T1000 (cell line): Measurements from ENCODE around the gene TPBGL.

Experiments
- DNase-seq: peaks from one replicate; lab custom pipeline; 2025; ENCODE audit warnings: mixed read lengths; lab: John Stamatoyannopoulos, UW

Gene TPBGL

DNA sequence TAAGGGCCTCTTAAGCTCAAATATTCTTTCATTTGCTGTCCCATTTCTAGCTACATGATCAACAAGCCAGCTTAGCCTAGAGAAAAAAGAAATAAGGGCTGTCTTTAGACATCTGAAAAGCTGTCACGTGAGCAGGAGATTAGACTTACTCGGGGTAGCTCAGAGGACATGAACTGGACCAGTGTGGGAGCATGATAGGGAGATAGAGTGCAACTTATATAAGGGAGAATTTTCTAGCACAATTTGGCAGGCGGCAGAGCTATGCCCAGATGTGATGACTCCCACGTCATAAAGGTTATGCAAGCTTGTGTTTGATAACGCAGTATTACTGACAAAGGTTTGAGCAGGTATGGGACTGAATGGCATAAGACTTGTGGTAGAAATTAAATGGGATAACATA is 28.2 kb upstream of the TPBGL start:
- DNase-seq: no peak

DNA sequence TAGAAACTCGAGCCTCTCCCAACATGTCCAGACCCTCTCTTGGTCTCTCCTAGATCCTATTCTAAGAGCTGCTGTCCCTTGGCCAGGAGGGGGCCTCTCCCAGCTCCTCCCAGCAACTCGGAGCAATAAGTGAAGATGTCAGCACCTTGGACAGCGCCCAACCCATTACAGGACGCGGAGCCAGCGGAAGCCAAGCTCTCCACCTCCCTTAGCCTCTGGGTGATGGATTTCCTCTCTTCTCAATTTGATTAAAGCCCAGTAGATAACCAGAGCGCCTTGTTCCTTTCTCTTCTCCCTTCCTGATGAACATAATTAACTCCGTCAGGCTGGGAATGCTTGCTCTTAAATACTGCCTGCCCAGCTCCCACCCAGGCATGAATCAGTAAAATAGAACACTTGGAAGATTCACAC is 26.2 kb upstream of the TPBGL start:
- peak; percentile 51 for DNase-seq

DNA sequence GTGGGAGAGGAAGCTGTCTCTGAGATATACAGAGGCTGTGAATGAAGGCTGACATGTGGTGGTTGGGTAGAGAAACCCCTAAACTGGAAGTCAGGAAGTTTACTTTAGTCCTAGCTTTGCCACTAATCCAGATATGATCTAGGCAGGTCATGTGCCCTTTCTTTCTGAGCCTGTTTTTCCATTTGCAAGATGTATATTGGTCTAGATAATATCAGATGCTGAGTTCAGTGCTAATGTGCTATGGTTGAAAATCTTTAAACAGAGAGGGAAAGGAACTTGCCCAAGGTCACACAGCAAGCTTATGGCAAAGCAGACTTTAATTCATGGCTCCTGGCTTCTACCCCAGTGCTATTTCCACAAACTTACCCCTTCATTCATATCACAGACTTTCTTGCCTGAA is 25.7 kb upstream of the TPBGL start:
- no peak for DNase-seq

DNA sequence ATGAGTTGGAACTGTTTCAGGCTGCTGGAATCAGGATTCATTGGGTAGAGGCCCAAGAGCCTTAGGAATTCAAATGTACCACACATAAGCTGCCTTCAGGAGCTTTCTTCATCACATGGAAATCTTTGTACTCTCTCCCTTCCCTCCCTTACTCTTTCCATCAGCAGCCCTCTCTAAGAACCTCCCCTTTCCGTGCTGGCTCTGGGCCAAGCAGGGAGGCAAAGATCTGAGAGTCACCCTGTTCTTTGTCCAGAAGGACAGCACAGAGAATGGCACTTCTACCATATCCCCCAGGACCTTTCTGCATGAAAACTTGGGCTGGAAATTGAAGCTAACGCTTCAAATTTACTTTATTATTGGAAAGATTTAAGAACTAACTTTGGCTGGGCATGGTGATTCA is 20.7 kb upstream of the TPBGL start:
- no peak for DNase-seq

DNA sequence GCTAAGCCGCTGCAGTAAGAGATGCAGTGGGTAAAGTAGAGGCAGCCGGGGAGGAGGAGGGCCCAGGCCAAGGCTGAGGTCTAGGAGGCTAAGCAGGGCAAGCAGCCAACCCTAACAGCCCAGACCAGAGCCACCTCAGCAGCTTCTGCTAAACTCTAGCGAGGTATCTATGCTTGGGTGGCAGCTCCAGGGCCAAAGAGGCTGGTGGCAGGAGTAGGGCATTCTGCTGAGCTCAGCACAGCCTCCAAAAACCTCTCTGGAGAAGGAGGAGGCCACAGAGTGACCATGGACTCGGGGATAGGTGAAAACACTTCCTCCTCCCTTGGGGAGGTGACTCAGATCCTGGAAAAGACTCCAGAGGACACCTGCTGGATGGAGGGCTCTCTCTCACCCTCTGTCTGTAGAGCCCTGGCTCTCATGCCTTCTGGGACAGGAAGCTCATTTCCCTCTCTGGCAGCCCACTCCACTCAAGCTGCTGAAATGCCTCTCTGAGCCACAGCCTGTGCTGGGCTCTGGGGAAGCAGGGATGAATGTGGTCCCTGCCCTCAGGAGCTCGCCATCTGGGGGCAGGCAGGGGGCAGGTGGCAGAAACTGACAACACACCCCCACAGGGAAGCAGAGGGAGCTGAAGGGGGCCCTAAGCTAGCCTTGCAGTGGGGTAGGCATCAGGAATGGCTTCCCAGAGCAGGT is 16.5 kb upstream of the TPBGL start:
- no peak for DNase-seq

DNA sequence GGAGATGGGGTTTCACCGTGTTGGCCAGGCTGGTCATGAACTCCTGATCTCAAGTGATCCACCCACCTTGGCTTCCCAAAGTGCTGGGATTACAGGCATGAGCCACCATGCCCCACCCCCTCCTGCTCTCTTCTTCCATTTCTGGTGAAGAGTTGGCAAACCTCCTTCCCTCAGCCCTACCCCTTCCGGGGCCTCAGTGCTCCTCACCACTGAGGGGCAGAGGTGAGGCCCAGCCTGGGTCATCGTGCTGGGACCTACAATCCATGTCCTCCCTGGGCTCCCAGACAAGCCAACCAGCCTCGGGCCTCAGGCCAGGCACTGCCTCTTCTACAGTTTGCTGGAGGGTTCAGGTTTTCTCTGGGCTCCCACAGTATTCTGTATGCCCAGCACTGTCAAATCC is 14.8 kb upstream of the TPBGL start:
- no peak for DNase-seq

DNA sequence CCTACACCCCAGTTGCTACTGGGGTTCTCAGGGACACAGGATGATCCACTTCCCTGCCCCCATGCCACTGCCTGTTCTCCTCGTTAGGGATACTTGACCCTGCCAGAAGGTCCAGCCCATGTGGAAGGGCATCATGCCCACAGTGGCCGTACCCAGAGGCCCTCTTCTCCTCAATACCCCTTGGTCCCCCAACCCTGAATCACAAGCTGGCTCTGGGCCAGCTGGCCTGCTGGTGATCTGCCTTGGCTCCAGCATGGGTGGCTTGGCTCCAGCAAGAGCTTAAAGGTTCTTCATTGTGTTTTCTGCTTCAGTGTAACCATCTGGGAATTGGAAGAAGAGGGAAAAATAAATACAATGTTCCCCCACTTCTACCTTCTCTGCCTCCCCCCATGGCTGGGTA is 11.1 kb upstream of the TPBGL start:
- DNase-seq: no peak

DNA sequence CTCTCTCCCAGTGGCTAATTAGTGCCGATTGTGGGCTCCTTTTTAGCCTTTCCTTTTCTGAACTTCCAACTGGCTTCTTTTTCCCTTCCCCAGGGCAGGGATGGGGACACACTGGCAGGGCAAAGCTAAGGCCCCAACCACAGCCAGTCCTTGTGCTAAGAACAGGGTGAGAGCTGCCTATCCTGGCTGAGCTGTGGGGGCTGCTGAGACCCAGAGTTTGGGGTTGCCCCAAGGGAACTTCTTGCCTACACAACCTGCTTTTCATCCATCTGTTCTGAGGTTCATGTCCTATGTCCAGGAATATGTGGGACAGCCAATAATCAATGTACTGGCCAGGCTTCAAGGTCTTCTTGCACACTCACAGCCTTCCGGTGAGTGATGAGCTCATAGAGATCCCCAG is 10.0 kb upstream of the TPBGL start:
- no peak for DNase-seq

DNA sequence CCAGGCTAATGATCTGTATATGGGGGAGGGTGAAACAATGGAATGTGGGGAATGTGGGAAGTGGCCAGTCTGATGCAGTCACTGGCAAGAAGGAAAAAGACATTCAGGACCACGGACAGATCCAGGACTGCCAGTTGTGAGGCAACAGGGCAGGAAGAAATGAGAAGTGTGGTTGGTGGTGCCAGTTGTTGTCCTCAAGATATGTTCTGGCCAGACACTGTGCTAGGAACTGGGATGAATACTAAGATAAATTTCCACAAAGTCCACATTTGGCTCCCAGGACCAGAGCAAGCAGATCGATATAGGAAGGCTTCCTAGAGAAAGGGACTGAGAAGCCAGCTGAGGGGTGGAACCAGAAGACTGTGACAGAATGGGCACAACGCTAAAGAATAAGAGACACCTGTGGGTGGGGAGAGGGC is 6.8 kb upstream of the TPBGL start:
- DNase-seq: no peak

DNA sequence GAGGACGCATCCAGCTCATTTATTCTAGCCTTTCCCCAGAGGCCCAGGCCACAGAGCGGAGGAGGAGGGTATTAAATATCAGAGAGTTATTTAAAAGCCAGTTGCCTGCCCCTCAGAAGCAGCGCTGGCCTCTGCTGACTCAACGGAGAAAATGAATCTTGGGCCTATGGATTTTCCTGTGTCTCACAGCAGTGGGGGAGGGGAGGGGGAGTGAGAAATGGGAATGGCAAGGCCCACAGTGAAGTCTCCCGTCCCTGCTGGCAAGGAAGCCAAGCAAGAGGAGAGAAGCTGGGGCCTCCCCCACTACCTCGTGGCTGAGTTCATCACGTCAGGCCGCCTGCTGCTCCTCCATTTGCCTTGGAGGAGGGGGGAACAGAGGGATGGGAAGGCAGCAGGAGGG is 4.5 kb upstream of the TPBGL start:
- DNase-seq: no peak

DNA sequence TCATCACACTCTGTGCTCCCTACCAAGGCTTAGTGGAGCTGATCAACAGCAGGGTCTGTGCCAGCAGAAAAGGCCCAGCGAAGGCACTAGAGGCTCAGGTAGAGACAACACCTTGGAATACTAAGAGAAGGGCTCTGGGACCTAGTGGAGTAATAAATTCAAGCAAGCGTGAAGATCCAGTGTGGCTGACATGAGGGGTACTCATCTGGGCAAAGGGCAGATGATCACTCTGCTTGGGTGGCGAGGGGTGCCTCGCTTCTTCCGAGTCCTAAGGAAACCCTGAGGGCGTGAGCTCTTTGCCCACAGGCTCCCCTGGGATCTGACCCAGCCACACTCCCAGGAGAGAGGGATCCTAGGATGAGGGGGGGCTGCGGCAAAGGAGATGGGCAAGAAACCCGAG is 3.5 kb upstream of the TPBGL start:
- DNase-seq: no peak

DNA sequence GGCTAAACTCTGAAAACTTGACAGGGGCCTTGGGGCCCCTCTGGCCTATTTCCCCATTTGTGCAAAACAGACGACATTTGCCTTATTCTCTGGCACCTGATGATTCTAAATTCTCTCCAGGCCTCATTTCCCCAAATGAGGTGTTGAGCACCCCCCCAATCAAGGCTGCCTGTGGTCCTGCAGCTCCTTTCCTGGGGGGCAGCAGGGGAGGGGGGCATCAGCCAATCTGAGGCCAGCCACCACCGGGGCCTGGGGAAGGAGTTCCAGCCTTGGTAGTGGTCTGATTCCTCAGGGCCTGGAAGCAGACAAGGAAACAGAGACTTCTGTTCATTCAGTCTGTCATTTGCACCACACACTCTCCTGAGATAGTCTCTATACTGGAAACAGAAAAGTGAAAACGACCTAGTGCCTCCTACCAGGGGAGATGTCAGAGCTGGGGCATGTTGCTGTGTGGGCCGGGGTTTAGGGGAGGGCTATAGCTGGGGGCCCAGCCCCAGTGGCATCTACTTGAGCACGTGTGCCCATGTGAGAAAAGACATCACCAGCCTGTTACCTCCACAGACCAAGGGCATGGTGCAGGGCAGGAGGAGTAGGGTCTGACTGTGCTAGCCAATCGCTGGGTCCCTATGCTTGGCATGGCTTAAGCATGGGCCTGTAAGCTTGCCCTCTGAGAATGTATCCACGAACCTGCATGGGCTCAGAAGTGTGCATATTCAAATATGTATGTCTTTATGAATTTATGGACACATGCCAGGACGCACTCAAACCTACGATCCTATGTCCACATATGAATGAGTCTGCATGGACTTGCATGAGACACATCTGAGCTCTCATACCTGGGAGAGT is 1.8 kb upstream of the TPBGL start:
- no peak for DNase-seq

DNA sequence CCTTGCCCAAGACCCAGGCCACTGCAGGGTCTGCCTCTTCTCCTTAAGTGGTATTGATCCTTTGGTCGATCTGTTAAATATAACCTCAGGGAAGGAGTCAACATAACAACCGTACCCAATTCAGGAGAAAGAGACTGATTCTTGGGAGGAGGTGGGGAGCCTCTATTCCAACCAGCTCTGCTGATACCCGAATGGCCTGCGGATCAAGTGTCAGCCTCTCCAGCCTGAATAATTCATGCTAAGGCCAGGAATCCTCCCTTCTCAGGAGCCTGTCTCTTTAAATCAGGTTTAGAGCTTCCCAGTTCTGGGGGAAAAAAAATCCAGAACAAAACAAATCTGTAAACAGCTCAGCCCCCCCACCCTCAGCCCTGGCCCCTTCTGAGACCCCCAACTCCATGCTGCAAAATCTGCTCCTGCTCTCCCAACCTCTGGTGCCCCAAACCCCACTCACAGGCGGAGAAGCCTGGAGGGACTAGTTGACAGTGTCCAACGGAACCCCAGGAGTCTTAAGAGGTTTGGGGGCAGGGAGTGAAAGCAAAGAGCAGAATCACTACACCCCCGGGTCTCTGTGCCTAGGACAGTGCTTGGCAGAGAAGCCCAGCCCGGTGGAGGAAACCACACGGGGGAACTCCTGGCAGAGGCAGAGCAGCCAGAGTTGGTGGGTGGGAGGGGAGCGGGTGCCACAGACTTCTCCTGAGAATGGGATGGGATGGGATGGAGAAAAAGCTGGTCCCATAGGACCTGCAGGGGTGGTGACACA is 863 bp upstream of the TPBGL start:
- DNase-seq: no peak

DNA sequence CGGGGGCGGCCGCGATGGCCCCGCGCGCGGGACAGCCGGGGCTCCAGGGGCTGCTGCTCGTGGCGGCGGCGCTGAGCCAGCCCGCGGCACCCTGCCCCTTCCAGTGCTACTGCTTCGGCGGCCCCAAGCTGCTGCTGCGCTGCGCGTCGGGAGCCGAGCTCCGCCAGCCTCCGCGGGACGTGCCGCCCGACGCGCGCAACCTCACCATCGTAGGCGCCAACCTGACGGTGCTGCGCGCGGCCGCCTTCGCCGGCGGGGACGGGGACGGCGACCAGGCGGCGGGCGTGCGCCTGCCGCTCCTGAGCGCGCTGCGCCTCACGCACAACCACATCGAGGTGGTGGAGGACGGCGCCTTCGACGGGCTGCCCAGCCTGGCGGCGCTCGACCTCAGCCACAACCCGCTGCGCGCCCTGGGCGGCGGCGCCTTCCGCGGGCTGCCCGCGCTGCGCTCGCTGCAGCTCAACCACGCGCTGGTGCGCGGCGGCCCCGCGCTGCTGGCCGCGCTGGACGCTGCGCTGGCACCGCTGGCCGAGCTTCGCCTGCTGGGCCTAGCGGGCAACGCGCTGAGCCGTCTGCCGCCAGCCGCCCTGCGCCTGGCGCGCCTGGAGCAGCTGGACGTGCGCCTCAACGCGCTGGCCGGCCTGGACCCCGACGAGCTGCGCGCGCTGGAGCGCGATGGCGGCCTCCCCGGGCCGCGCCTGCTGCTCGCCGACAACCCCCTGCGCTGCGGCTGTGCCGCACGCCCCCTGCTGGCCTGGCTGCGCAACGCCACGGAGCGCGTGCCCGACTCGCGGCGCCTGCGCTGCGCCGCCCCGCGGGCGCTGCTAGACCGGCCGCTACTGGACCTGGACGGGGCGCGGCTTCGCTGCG is 697 bp downstream of the TPBGL start:
- DNase-seq: peak; percentile 85

DNA sequence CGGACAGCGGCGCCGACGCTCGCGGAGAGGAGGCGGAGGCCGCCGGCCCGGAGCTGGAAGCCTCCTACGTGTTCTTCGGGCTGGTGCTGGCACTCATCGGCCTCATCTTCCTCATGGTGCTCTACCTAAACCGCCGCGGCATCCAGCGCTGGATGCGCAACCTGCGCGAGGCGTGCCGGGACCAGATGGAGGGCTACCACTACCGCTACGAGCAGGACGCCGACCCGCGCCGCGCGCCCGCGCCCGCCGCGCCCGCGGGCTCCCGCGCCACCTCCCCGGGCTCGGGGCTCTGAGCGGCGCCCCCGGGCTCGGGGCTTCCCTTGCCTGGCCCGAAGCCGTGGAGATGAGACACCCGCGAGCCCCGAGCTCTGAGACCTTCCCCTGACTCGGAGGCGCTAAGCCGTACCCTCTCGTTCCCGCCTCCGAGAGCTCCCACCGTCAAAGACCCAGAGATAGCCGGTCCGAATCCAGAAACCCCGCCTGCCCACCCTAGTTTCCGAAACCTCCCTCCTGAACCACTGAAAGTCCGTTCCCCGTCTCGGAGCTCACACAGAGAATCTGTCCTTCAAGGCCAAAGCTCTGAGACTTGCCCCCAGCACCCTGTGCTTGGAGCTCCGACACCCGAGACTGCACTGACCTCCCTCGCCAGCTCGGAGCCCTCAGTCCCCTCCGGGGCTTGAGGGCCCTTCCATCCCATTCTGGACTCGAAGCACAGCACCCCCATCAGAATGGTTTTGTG is 1.5 kb downstream of the TPBGL start:
- no peak for DNase-seq

DNA sequence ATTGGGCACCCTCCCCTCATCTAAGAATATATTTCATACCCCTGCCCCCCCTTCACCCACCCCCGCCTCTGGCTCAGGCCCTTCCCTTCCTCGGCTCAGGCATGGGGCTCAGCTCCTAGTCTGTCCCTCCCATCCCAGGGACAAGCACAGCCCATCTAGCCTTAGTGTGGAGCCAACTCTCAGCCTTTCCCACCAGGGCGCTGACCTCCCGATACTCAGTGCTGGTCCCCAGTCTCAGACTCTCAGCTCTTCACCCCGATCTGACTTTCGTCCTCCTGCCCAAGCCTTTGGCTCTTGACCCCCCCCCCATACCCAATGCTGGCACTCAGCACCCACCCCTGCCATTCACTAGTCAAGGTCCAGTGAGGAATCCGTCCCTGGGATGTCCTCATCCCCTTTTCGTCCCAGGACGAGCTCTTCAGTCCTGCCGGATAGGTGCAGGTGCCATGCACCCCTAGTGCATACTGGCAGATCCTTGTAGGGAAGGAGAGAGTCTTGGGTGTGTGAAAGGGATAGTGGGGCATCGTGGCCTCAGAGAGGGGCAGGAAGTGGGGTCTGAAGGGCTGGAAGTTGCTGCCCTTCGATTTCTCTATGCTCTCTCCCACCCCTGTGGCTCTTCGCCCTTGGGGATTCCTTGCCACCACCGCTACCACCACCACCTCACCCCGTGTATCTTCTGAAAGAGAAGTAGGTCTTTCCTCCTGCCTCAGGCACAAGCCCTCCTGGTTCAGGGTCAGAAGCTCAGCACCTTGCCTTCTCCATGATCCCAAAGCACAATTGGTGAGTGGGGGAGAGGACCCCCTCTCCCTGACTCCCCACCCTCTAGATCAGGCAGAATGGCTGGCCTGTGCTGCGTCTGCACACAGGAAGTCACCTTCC is 2.4 kb downstream of the TPBGL start:
- no peak for DNase-seq

DNA sequence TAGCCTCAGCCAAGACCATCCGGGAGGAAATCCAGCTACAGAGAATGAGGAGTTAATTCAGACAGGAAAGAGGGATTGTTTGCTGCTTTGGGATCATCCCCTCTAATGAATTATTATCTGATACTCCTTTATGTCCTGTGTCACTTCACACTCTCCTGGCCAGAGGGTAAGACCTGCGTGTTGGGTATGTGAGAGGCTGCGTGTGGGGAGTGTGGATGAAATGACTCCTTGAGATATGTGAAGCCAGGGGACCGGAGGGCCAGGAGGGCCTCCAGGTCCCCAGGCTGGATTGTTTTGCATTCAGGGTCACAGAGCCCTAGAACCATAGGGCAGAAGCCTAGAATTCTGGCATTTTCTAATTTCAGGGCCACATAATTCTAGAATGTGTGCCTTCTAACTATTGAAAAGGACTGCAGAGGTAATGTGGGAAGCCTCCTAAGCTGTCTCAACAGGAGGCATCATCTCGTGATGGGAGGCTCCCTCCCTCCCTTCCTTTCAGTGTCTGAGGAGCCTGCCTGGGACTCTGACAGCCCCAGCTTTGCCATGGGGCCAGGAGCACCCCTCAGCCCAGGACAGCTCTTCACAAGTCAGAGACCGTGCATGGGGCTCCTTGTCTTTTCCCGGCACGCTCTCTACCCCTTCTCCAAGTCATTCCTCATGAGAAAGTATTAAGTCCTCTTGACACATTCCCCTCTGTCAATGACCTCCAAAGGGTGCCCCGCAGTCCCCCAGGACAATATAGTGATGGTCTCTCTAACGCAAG is 3.7 kb downstream of the TPBGL start:
- no peak for DNase-seq

DNA sequence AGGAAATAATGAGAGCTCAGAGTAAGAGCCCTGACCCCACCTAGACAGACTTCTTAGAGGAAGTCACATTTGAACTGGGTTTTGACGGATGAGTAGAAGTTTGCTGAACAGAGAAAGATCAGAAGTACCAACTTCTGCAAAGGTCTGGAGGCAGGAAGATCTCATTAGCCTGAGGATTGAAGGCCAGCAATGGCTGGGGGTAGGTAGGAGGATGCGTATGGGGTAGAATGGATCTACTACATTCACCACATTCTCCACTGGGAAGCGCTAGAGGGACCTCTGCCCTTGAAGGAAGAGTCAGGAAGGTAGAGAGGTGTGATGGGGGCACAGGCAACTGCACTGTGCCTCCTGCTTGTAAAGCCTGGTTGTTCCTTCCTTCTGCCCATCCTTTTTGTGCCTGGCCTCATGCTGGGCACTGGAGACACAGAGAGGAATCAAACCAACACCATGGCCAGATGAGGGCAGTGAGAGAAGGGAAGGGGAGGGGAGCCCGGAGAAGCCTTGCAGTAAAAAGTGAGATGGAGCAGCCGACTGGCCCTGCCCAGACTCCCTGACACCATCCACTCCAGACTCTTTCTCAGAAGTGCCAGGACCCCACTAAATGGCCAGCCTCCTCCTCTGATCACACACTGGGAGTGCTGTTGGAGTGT is 4.9 kb downstream of the TPBGL start:
- no peak for DNase-seq
